Ecto neural progenitor cell (in vitro differentiated cells): ENCODE measurements around the gene COL24A1.

Experiments used
- DNase-seq: peaks from one replicate; pipeline ENCODE4 v3.0.0-alpha.2; 2018; ENCODE audit warnings: low spot score

COL24A1 gene

GRCh38 chr1:86156566-86157455 is at the start of gene COL24A1:
COL24A1 (minus strand) TSS chr1:86156772; CDS start chr1:86156396, 376 bp downstream.
- peak; percentile 83 for DNase-seq

GRCh38 chr1:86205741-86206140 is 49.2 kb upstream of the COL24A1 start:
- no peak for DNase-seq

GRCh38 chr1:86202552-86203340 is 46.2 kb upstream of the COL24A1 start:
- no peak for DNase-seq

GRCh38 chr1:86201311-86201710 is 44.7 kb upstream of the COL24A1 start:
- DNase-seq, result no peak

- no peak for DNase-seq
Observed at GRCh38 chr1:86200901-86201300, 44.3 kb upstream of the COL24A1 start.

- no peak for DNase-seq
Observed at GRCh38 chr1:86197206-86197855, 40.8 kb upstream of the COL24A1 start.

- DNase-seq, result no peak
Observed at GRCh38 chr1:86195281-86195680, 38.7 kb upstream of the COL24A1 start.

- no peak for DNase-seq
Observed at GRCh38 chr1:86194491-86195034, 38.0 kb upstream of the COL24A1 start.

- no peak for DNase-seq
Observed at GRCh38 chr1:86192417-86192816, 35.8 kb upstream of the COL24A1 start.

DNA sequence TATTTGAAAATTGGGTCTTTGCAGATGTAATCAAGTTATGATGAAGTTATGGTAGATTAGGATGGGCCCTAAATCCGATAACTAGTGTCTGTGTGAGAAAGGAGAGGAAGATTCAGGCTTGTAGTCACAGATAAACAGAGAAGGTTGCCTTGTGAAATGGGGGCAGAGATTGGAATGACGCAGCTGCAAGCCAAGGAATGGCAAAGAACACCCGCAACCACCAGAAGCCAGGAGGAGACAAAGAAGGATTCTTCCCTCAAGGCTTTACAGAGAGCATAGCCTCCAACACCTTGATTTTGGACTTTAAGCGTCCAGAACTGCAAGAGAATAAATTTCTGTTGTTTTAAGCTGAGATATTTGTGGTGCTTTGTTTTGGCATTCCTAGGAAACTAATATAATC is 35.4 kb upstream of the COL24A1 start:
- no peak for DNase-seq

DNA sequence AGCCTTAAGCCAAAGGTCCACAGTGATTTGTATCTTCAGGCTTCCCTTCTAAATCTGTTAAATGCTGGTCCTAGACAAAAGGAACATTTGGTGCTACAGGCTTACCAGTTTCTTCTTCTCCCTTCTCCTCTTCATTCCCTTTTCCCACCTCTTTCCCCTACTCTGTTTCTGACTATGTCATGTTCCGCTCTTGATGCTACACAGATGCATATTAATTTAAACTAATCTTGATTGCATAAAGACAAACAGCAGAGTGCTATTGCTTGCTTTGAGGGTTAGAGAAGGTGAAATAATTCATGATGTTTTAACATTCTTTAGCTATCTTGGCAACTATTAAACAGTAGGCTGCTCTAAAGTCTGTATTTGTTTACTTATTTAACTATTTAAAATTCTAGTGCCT is 34.3 kb upstream of the COL24A1 start:
- DNase-seq, result no peak

- no peak for DNase-seq
Observed at GRCh38 chr1:86184426-86184825, 27.9 kb upstream of the COL24A1 start.

- no peak for DNase-seq
Observed at GRCh38 chr1:86183810-86184209, 27.2 kb upstream of the COL24A1 start.

DNA sequence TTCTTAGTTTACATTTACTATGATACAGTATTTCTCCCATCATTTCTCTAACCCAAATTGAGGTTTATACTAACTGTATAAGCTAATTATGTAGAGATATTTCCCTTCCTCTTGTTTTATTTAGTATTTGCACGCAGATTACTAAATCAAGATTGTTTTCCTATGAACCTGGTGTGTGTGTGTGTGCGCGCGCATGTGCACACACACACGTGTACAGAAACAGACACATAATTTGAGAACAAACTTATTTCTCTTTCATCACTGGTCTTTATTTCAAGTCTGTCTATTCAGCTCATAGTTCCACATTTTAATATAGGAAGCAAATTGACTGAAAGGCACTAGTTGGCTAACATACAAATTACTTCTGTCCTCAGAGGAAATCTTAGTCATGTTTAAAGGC is 19.7 kb upstream of the COL24A1 start:
- no peak for DNase-seq

DNA sequence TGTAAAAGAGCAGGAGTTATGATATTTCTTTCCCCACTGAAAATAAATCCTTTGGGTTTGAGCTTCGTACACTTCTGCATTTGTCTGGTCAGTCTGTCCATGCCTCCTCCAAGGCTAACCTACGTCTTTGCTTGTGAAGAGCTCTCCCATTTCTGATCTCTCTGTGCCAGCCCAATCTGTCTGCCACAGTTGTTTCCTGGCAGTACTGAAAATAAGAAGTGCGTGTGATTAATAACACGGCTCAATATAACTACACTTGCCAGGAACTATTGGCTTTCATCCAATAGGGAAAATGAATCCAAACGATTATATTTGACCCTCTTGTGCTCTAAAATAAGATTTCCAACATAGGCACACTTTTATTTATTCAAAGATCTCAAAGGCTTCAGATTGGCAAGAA is 19.2 kb upstream of the COL24A1 start:
- no peak for DNase-seq

DNA sequence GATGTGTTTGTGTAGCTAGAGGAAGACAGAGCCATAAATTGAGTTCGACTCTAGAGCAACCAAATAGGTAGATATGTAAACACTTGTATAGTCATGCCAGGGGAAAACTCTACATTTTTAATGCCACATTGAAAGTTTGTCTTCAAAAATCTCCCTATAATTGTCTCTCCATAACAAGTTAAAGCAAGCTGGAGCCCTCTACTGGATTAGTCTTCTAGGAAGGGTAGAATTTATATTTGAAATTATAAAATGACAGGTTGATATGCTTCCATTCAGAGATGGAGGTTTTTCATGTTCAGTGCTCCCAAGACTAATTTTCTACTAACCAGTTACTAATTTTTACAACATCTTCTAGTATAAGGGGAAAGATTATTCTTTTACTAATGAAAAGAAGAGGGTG is 13.1 kb upstream of the COL24A1 start:
- no peak for DNase-seq

DNA sequence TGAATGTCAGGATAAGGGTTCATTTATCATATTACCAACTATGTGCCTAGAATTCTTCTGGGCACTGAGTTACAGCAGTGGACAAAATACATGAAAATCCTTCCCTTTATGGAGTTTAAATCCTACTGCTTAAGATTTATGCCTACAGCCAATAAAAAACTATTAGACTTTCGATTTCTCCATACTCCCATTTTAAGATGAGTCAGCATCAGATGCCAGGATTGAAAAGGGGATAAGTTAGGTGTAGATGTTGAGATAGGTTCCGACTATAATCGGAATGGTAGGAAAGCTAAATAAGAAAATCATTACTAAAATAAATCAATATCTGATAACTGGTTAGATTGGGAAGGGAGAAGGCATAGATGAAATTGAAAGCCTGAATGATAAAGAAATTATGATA is 3.2 kb upstream of the COL24A1 start:
- no peak for DNase-seq

- DNase-seq, result peak; percentile 58
Observed at GRCh38 chr1:86155807-86156565, 586 bp downstream of the COL24A1 start.

GRCh38 chr1:86155051-86155806 is 1.3 kb downstream of the COL24A1 start:
- DNase-seq, result peak; percentile 62

DNA sequence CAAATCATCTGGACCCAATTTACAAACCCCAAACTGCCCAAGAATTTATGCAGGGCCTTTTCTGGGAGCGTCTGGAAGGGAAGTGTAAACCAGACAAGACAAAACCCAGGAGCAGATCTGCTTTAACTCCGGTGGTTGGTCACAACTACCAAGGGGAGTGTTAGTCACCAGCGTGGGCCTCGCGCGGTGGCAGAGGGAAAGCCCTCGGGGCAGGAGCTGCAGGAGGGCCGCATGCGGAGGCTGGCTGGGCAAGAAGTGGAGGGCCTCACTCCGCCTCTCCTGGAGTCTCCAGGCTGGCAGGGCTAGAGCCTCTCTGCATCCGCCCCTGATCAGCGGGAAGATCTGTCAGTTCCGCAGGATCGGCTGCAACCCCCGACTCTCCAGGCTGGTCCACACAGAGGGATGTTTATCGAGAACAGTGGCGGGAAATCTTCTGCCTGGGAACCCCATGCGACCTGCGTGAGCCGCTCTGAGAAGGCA is 2.0 kb downstream of the COL24A1 start:
- DNase-seq, result peak; percentile 65

GRCh38 chr1:86153836-86154235 is 2.7 kb downstream of the COL24A1 start:
- no peak for DNase-seq
